Heart right ventricle (tissue), 16 donors: ENCODE data around the gene ZNF750. TPM values are rescaled to one million over a fixed set of nuclear protein-coding genes. Genes with fewer than 3 reads are reported as not detected.

Experiments used
- ATAC-seq, 8 donors: fragments of 200-7000 bp; cut with Tn5 transposase; one replicate each; pipeline ENCODE4 v1.9.1; 2020; ENCODE audit warnings: mild to moderate bottlenecking in 8 of 8, moderate library complexity in 8 of 8, moderate number of reproducible peaks in 1 of 8
- DNase-seq, 2 donors: peaks; one replicate each; pipeline ENCODE4 v3.0.0-alpha.2; 2020
- H3K27ac ChIP-seq, 10 donors: fragments of 200-600 bp; sonication (generic) in 2 of 10; one replicate each; pipeline versions ENCODE4 v1.5.0 to v1.8.0; 2020 to 2022; ENCODE audit warnings: mild to moderate bottlenecking in 3 of 10
- H3K27me3 ChIP-seq, 7 donors: fragments of 200-600 bp; one replicate each; pipeline ENCODE4 v1.8.0; 2021 to 2022; ENCODE audit warnings: mild to moderate bottlenecking in 2 of 7
- H3K36me3 ChIP-seq, 9 donors: fragments of 200-600 bp; sonication (generic) in 1 of 9; one replicate each; pipeline versions ENCODE4 v1.5.0 to v1.8.0; 2020 to 2022; ENCODE audit warnings: mild to moderate bottlenecking in 2 of 9
- H3K4me1 ChIP-seq, 9 donors: fragments of 200-600 bp; sonication (generic) in 1 of 9; one replicate each; pipeline versions ENCODE4 v1.5.0 to v1.8.0; 2020 to 2022; ENCODE audit warnings: mild to moderate bottlenecking in 4 of 9
- H3K4me3 ChIP-seq, 10 donors: fragments of 200-600 bp; sonication (generic) in 2 of 10; one replicate each; pipeline versions ENCODE4 v1.5.0 to v1.8.0; 2020 to 2022; ENCODE audit warnings: mild to moderate bottlenecking in 7 of 10, moderate library complexity in 2 of 10
- H3K9me3 ChIP-seq, 11 donors: fragments of 200-600 bp in 10 of 11; sonication (generic) in 2 of 11; one replicate each; pipeline versions ENCODE4 v1.5.0 to v1.8.0; 2013 to 2022; ENCODE audit warnings: mild to moderate bottlenecking in 2 of 11, control low read depth in 1 of 11, moderate library complexity in 1 of 11
- WGBS, 2 donors: extraction: QIAGEN DNeasy Blood & Tissue Kit; methylation state at CpG; one replicate each; pipeline ENCODE4 v1.1.7; 2013; ENCODE audit warnings: inconsistent platforms in 1 of 2; 5-methylcytosine and 5-hydroxymethylcytosine counted together
- intact Hi-C, 10 donors: fragments of 100-400 bp; cut with DNase I; formaldehyde crosslinking; loops; one replicate each; pipeline versions ENCODE4 v1.11.1 to v1.14.2; 2022
- polyA plus RNA-seq, 2 donors: library from polyadenylated mRNA; stranded (reverse); fragments of 200-250 nt; gene quantifications; one replicate each; pipeline ENCODE4 v1.2.3, GENCODE V29; 2013
- total RNA-seq, 10 donors: library from RNA; stranded (reverse); fragmentation: NEBNext Ultra II Directional in 3 of 10; extraction: Animal tissue kit (Norgen Biotek cat#: 25700) in 3 of 10; gene quantifications; one replicate each; pipeline versions ENCODE4 v1.2.1 to v1.2.4, GENCODE V29; 2021 to 2023
- TF ChIP-seq, protein P1 (sequence below), 9 donors: fragments of 200-600 bp; sonication (generic) in 2 of 9; IDR thresholded peaks; one replicate each; pipeline versions ENCODE4 v1.5.0 to v1.8.0; 2021 to 2022; ENCODE audit warnings: antibody characterized with exemption in 9 of 9, mild to moderate bottlenecking in 5 of 9, moderate library complexity in 1 of 9
- donor health status: Arrhythmogenic right ventricular cardiomyopathy.
- donor health status: ischemic (EF 13 %, LVEDD 7.1; RV severe dilation, severe dysfunction).
- donor health status: healthy with polysubstance abuse.
- donor health status: DM: no; HTN: yes; CAD: no.
- donor health status: DM: no; HTN: no; CAD: no.
- donor health status: ischemic (EF 25% LVEDD 6.9; RV normal size, moderate dysfunction).
- donor health status: ischemic (EF 25% LVEDD 5.7; RV mildly dilated, moderate dysfunction).
- donor health status: healthy.
- donor health status: DM: yes; HTN: yes; CAD: no.
- donor health status: Ischemic cardiomyopathy.
- donor health status: ischemic (EF 35%, LVEDD 5.7; RV mildly dilated, moderate dysfunction).
- donor health status: nonischemic (EF 11% LVEDD 7.7; RV severe dilation, severe dysfunction).
- donor health status: DM: yes; HTN: yes; CAD: no.
- donor health status: PGD.
- donor health status: ischemic (EF 29% LVEDD 5.4; RV normal size, mild dysfunction).
- donor health status: nonischemic (EF 23%, LVEDD 6.1; RV moderate dilation, normal function).

ZNF750 gene
- total and polyA plus RNA-seq, 12 donors, result 0.11 to 0.20 (median 0.15) TPM; not detected in 7

- DNase-seq, result no peak
These were observed 21.0 kb upstream of the ZNF750 start for GRCh38 chr17:82860606-82861392.

DNA sequence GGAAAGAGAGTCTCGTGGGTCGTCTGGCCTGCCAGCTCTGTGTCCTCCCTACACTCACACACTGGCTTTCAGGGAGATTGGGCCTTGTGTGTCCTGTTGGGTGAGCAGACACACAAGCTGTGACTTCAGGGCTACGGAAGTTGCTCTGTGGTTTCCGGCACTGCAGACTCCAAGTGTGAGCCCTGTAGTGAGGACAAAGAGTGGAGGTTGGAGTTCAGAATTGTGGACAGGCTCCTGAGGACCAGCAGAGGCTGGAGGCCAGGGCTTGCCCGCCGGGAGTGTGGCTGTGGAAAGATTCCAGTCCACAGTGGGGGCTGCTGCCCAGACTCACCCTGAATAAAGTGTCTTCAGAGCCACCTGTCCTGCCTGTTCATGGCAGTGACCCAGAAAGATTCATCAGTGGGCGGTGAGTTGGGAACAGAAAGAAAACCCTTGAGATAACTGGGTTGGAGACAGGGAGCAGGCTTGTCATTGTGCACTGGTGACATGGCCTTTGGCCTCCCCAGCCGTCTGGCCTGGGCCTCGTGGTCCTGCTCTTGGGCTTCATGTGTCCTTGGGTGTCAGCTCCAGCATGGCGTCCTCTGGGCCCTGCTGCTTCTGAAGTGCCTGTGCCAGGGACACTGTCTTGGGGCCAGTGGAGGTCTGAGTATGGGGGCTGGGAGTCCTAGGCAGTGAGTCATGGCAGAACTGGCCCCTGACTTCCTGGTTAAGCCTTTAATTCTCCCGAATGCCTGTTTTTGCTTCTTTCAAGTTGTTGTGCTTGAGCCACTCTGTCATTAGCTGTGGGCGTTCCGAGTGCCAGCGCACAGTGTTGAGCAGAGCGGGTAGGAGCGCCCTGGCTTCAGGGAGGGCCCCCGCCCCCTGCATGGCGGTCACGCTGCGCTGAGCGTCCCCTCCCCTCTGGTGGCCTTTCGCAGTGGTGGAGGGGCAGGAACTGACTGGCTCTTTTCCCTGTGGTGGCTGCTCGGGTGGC is 19.9 kb upstream of the ZNF750 start:
- intact Hi-C loops, result loop anchor here in 1 of 10 donors (10.0 kb wide), 1 partner anchor 55 kb away; no protein-coding TSS in a partner anchor

More at GRCh38 chr17:82860606-82861392, 21.0 kb upstream of the ZNF750 start:
- Histone ChIP-seq H3K27me3 (no peaks in the 10 kb centered on the region), H3K36me3 (peaks cover 0 to 4% (median 0%) of the 10 kb centered on the region in 9 donors), H3K9me3 (no peaks in the 10 kb centered on the region), H3K27ac (peak overlapping the region in 3 of 10 donors; percentile 19 to 89 (median 38)), H3K4me1 (peaks cover 7 to 67% (median 37%) of the 10 kb centered on the region in 9 donors), H3K4me3 (peak overlapping the region in 1 of 10 donors; percentile 12)
- peak in 1 of 8 donors; percentile 32 for ATAC-seq
- 92 to 93% methylated on average over 42 of the region's 42 CpGs for WGBS, 2 donors
- TF ChIP-seq, protein P1, sequence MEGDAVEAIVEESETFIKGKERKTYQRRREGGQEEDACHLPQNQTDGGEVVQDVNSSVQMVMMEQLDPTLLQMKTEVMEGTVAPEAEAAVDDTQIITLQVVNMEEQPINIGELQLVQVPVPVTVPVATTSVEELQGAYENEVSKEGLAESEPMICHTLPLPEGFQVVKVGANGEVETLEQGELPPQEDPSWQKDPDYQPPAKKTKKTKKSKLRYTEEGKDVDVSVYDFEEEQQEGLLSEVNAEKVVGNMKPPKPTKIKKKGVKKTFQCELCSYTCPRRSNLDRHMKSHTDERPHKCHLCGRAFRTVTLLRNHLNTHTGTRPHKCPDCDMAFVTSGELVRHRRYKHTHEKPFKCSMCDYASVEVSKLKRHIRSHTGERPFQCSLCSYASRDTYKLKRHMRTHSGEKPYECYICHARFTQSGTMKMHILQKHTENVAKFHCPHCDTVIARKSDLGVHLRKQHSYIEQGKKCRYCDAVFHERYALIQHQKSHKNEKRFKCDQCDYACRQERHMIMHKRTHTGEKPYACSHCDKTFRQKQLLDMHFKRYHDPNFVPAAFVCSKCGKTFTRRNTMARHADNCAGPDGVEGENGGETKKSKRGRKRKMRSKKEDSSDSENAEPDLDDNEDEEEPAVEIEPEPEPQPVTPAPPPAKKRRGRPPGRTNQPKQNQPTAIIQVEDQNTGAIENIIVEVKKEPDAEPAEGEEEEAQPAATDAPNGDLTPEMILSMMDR (IDR thresholded peaks at IDR 0.05), result no peak
- intact Hi-C loops, result loop anchor here in 1 of 10 donors (10.0 kb wide), 1 partner anchor 54 kb away; no protein-coding TSS in a partner anchor

GRCh38 chr17:82858376-82859126 is 18.7 kb upstream of the ZNF750 start:
- H3K4me3 ChIP-seq, result no peak overlapping the region
- peak overlapping the region in 3 of 10 donors; percentile 30 to 89 (median 39) for H3K27ac ChIP-seq
- 82 to 84% methylated on average over 28 of the region's 28 CpGs for WGBS, 2 donors
- H3K9me3 ChIP-seq, result no peaks in the 10 kb centered on the region
- peaks cover 0 to 20% (median 0%) of the 10 kb centered on the region in 9 donors for H3K36me3 ChIP-seq
- no peaks in the 10 kb centered on the region for H3K27me3 ChIP-seq
- ATAC-seq, result peak in 1 of 8 donors; percentile 9
- peaks cover 0 to 45% (median 15%) of the 10 kb centered on the region in 9 donors for H3K4me1 ChIP-seq
- TF ChIP-seq, protein P1 (IDR thresholded peaks at IDR 0.05), result no peak
- no peak for DNase-seq
- intact Hi-C loops, result no loop called here

More for the DNA sequence above, 19.9 kb upstream of the ZNF750 start:
- DNase-seq, result no peak
- H3K4me3 ChIP-seq, result peak overlapping the region in 1 of 10 donors; percentile 12
- peaks cover 4 to 56% (median 27%) of the 10 kb centered on the region in 9 donors for H3K4me1 ChIP-seq
- peak; percentile 32 to 63 (median 54) for ATAC-seq
- H3K9me3 ChIP-seq, result no peaks in the 10 kb centered on the region
- TF ChIP-seq, protein P1 (IDR thresholded peaks at IDR 0.05), result no peak
- H3K36me3 ChIP-seq, result peaks cover 0 to 12% (median 0%) of the 10 kb centered on the region in 9 donors
- WGBS, 2 donors, result 70 to 79% methylated on average over 23 of the region's 23 CpGs
- H3K27ac ChIP-seq, result peak overlapping the region in 6 of 10 donors; percentile 19 to 89 (median 38)
- no peaks in the 10 kb centered on the region for H3K27me3 ChIP-seq
